ENCODE measurements around the gene ATRIP.

- TF ChIP-seq, protein P1, sequence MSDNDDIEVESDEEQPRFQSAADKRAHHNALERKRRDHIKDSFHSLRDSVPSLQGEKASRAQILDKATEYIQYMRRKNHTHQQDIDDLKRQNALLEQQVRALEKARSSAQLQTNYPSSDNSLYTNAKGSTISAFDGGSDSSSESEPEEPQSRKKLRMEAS (IDR thresholded peaks at IDR 0.05) = no peak
- TF ChIP-seq, protein P2, sequence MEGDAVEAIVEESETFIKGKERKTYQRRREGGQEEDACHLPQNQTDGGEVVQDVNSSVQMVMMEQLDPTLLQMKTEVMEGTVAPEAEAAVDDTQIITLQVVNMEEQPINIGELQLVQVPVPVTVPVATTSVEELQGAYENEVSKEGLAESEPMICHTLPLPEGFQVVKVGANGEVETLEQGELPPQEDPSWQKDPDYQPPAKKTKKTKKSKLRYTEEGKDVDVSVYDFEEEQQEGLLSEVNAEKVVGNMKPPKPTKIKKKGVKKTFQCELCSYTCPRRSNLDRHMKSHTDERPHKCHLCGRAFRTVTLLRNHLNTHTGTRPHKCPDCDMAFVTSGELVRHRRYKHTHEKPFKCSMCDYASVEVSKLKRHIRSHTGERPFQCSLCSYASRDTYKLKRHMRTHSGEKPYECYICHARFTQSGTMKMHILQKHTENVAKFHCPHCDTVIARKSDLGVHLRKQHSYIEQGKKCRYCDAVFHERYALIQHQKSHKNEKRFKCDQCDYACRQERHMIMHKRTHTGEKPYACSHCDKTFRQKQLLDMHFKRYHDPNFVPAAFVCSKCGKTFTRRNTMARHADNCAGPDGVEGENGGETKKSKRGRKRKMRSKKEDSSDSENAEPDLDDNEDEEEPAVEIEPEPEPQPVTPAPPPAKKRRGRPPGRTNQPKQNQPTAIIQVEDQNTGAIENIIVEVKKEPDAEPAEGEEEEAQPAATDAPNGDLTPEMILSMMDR (IDR thresholded peaks at IDR 0.05; ENCODE audit: low read depth, low read length, missing input control) = no peak
- TF ChIP-seq JUND (IDR thresholded peaks at IDR 0.05) (no peak), EGR1 (IDR thresholded peaks at IDR 0.05; ENCODE audit: low read depth in 2 of 2) (no peak), YY1 (IDR thresholded peaks at IDR 0.05) (no peak), ATF3 (IDR thresholded peaks at IDR 0.05) (no peak), TAF1 (conservative IDR thresholded peaks at IDR 0.05) (no peak)
- TF ChIP-seq, protein P3, sequence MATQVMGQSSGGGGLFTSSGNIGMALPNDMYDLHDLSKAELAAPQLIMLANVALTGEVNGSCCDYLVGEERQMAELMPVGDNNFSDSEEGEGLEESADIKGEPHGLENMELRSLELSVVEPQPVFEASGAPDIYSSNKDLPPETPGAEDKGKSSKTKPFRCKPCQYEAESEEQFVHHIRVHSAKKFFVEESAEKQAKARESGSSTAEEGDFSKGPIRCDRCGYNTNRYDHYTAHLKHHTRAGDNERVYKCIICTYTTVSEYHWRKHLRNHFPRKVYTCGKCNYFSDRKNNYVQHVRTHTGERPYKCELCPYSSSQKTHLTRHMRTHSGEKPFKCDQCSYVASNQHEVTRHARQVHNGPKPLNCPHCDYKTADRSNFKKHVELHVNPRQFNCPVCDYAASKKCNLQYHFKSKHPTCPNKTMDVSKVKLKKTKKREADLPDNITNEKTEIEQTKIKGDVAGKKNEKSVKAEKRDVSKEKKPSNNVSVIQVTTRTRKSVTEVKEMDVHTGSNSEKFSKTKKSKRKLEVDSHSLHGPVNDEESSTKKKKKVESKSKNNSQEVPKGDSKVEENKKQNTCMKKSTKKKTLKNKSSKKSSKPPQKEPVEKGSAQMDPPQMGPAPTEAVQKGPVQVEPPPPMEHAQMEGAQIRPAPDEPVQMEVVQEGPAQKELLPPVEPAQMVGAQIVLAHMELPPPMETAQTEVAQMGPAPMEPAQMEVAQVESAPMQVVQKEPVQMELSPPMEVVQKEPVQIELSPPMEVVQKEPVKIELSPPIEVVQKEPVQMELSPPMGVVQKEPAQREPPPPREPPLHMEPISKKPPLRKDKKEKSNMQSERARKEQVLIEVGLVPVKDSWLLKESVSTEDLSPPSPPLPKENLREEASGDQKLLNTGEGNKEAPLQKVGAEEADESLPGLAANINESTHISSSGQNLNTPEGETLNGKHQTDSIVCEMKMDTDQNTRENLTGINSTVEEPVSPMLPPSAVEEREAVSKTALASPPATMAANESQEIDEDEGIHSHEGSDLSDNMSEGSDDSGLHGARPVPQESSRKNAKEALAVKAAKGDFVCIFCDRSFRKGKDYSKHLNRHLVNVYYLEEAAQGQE (IDR thresholded peaks at IDR 0.05) = no peak
Measured at GRCh38 chr3:48413611-48414010, 32.9 kb upstream of the ATRIP start.

Data from liver (tissue), 3 donors.